ENCODE data around the gene SMC5. TPM values are rescaled to one million over a fixed set of nuclear protein-coding genes. Genes with fewer than 3 reads are reported as not detected.
"Not testable (repeated sequence)": the region's sequence is repeated elsewhere in the genome, so short reads cannot be mapped to it uniquely, and the experiment has no call there.

Gene SMC5
- total RNA-seq, 4 donors from 2014 or later, result 23.3 to 49.5 (median 32.3) TPM

DNA sequence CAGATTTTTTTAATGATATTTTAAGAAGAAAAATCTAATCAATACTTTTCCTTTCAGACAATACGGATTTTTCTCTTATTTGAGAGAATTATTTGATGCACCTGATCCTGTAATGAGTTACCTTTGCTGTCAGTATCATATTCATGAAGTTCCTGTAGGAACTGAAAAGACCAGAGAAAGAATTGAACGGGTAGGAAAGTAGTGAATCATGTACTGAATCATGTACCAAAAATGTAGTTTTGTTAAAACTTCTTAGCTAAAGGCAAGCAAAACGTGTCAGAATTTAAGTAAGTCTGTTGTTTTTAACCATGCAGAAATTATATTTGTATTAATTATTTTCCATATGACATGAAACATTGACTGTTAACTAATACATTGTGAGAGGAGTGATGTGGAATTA, 56.6 kb downstream of the SMC5 start:
- Histone ChIP-seq H3K36me3 (peaks cover 0 to 70% (median 0%) of the 10 kb centered on the region in 3 donors), H3K4me1 (no peaks in the 10 kb centered on the region), H3K27me3 (no peaks in the 10 kb centered on the region), H3K9me3 (no peaks in the 10 kb centered on the region), H3K4me3 (no peak overlapping the region), H3K27ac (no peak overlapping the region)
- TF ChIP-seq CTCF (IDR thresholded peaks at IDR 0.05) (no peak), POLR2A (IDR thresholded peaks at IDR 0.05) (no peak), EP300 (IDR thresholded peaks at IDR 0.05) (no peak)
- 89 to 91% methylated on average over 3 of the region's 3 CpGs for WGBS, 2 donors
- no peak for DNase-seq (ENCODE audit: low spot score in 2 of 2)

DNA sequence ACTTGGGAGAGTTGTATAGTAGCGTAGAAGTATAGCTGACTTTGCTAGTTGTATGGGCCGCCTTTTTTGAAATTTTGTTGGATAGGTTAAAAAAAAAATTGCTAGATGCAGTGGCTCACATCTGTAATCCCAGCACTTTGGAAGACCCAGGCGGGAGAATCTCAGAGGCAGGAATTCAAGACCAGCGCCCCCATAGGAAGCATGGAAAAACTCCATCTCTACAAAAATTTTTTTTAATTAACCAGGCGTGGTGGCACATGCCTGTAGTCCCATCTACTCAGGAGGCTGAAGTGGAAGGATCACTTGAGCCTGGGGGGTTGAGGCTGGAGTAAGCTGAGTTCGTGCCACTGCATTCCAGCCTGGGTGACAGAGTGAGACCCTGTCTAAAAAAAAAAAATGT, 59.2 kb downstream of the SMC5 start:
- DNase-seq (ENCODE audit: low spot score in 2 of 2), result no peak
- TF ChIP-seq EP300 (IDR thresholded peaks at IDR 0.05) (no peak), CTCF (IDR thresholded peaks at IDR 0.05) (no peak), POLR2A (IDR thresholded peaks at IDR 0.05) (no peak)
- Histone ChIP-seq H3K27me3 (no peaks in the 10 kb centered on the region), H3K4me3 (no peak overlapping the region), H3K9me3 (no peaks in the 10 kb centered on the region), H3K36me3 (peaks cover 0 to 71% (median 0%) of the 10 kb centered on the region in 3 donors), H3K27ac (no peak overlapping the region), H3K4me1 (no peaks in the 10 kb centered on the region)
- 92 to 93% methylated on average over 6 of the region's 6 CpGs for WGBS, 2 donors

- TF ChIP-seq POLR2A (IDR thresholded peaks at IDR 0.05) (no peak), CTCF (IDR thresholded peaks at IDR 0.05) (no peak)
- H3K36me3 ChIP-seq, result peaks cover 0 to 82% (median 0%) of the 10 kb centered on the region in 3 donors
- WGBS, 2 donors, result 82 to 86% methylated on average over 4 of the region's 4 CpGs
Observed at GRCh38 chr9:70322096-70322495, 63.3 kb downstream of the SMC5 start.

GRCh38 chr9:70324963-70325362, 66.2 kb downstream of the SMC5 start:
- no peaks in the 10 kb centered on the region for H3K9me3 ChIP-seq
- H3K4me3 ChIP-seq, result no peak overlapping the region
- no peaks in the 10 kb centered on the region for H3K4me1 ChIP-seq
- peaks cover 0 to 90% (median 0%) of the 10 kb centered on the region in 3 donors for H3K36me3 ChIP-seq
- H3K27me3 ChIP-seq, result no peaks in the 10 kb centered on the region
- TF ChIP-seq EP300 (IDR thresholded peaks at IDR 0.05) (no peak), CTCF (IDR thresholded peaks at IDR 0.05) (no peak), POLR2A (IDR thresholded peaks at IDR 0.05) (no peak)
- 87 to 88% methylated on average over 3 of the region's 3 CpGs for WGBS, 2 donors
- DNase-seq (ENCODE audit: low spot score in 2 of 2), result no peak
- H3K27ac ChIP-seq, result no peak overlapping the region

More at GRCh38 chr9:70322096-70322495, 63.3 kb downstream of the SMC5 start:
- H3K27ac ChIP-seq, result no peak overlapping the region
- no peak overlapping the region for H3K4me3 ChIP-seq
- H3K27me3 ChIP-seq, result no peaks in the 10 kb centered on the region
- no peak for DNase-seq (ENCODE audit: low spot score in 2 of 2)
- H3K4me1 ChIP-seq, result no peaks in the 10 kb centered on the region
- H3K9me3 ChIP-seq, result no peaks in the 10 kb centered on the region

DNA sequence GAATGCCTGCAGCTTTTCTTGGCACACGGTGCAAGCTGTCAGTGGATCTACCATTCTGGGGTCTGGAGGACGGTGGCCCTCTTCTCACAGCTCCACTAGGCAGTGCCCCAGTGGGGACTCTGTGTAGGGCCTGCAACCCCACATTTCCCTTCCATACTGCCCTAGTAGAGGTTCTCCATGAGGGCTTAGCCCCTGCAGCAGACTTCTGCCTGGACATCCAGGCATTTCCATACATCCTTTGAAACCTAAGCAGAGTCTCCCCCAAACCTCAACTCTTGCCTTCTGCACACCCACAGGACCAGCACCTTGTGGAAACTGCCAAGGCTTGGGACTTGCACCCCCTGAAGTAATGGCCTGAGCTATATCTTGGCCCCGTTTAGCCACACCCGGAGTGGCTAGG, 69.8 kb downstream of the SMC5 start:
- DNase-seq (ENCODE audit: low spot score in 2 of 2); H3K4me1 ChIP-seq; H3K9me3 ChIP-seq; H3K27me3 ChIP-seq; H3K4me3 ChIP-seq; H3K27ac ChIP-seq: not testable (repeated sequence)
- WGBS, 2 donors, result 92 to 97% methylated on average over 2 to 4 of the region's 4 CpGs
- H3K36me3 ChIP-seq, result peaks cover 0 to 65% (median 0%) of the 10 kb centered on the region in 3 donors

- no peak for TF ChIP-seq POLR2A (IDR thresholded peaks at IDR 0.05)
- peak; percentile 47 to 60 (median 57) for TF ChIP-seq CTCF (IDR thresholded peaks at IDR 0.05)
- no peak for TF ChIP-seq EP300 (IDR thresholded peaks at IDR 0.05)
- peak overlapping the region in 2 of 4 donors; percentile 56 to 72 for H3K27ac ChIP-seq
- no peak for DNase-seq (ENCODE audit: low spot score in 2 of 2)
Observed at GRCh38 chr9:70340572-70340971, 81.8 kb downstream of the SMC5 start.

More at GRCh38 chr9:70340572-70340971, 81.8 kb downstream of the SMC5 start:
- Histone ChIP-seq H3K36me3 (peaks cover 0 to 21% (median 0%) of the 10 kb centered on the region in 3 donors), H3K27me3 (no peaks in the 10 kb centered on the region), H3K9me3 (no peaks in the 10 kb centered on the region), H3K4me3 (no peak overlapping the region), H3K4me1 (peaks cover 0 to 11% (median 0%) of the 10 kb centered on the region in 4 donors)
- WGBS, 2 donors, result 1 to 2% methylated on average over 1 of the region's 1 CpG
